ENCODE measurements around the gene MUSTN1. TPM values are rescaled to one million over a fixed set of nuclear protein-coding genes. Genes with fewer than 3 reads are reported as not detected.
A peak's percentile ranks its signal among the peaks of the same experiment; 100 is the strongest.

MUSTN1 gene
- total RNA-seq, 1 donor from 2014 or later: 2.0 TPM

- TF ChIP-seq CTCF (IDR thresholded peaks at IDR 0.05): no peak
- Mint-ChIP-seq H3K36me3 (ENCODE audit: unreplicated experiment) (no peaks in the 10 kb centered on the region), H3K4me3 (ENCODE audit: unreplicated experiment) (no peak overlapping the region), H3K27me3 (ENCODE audit: unreplicated experiment) (no peaks in the 10 kb centered on the region), H3K4me1 (ENCODE audit: unreplicated experiment) (peaks cover 16% of the 10 kb centered on the region), H3K27ac (ENCODE audit: unreplicated experiment) (no peak overlapping the region), H3K9me3 (ENCODE audit: unreplicated experiment) (no peaks in the 10 kb centered on the region)
- DNase-seq (ENCODE audit: extremely low spot score, unreplicated experiment): no peak
Observed at GRCh38 chr3:52800079-52800478, 34.7 kb downstream of the MUSTN1 start.

GRCh38 chr3:52798978-52799476, 35.8 kb downstream of the MUSTN1 start:
- Mint-ChIP-seq H3K27me3 (ENCODE audit: unreplicated experiment) (no peaks in the 10 kb centered on the region), H3K27ac (ENCODE audit: unreplicated experiment) (no peak overlapping the region), H3K4me1 (ENCODE audit: unreplicated experiment) (peaks cover 24% of the 10 kb centered on the region), H3K36me3 (ENCODE audit: unreplicated experiment) (no peaks in the 10 kb centered on the region), H3K9me3 (ENCODE audit: unreplicated experiment) (no peaks in the 10 kb centered on the region), H3K4me3 (ENCODE audit: unreplicated experiment) (no peak overlapping the region)
- TF ChIP-seq CTCF (IDR thresholded peaks at IDR 0.05): peak; percentile 40
- DNase-seq (ENCODE audit: extremely low spot score, unreplicated experiment): no peak

GRCh38 chr3:52798376-52798977, 36.3 kb downstream of the MUSTN1 start:
- Mint-ChIP-seq H3K9me3 (ENCODE audit: unreplicated experiment) (no peaks in the 10 kb centered on the region), H3K27ac (ENCODE audit: unreplicated experiment) (no peak overlapping the region), H3K4me3 (ENCODE audit: unreplicated experiment) (no peak overlapping the region), H3K27me3 (ENCODE audit: unreplicated experiment) (no peaks in the 10 kb centered on the region), H3K4me1 (ENCODE audit: unreplicated experiment) (peaks cover 25% of the 10 kb centered on the region), H3K36me3 (ENCODE audit: unreplicated experiment) (no peaks in the 10 kb centered on the region)
- no peak for TF ChIP-seq CTCF (IDR thresholded peaks at IDR 0.05)
- no peak for DNase-seq (ENCODE audit: extremely low spot score, unreplicated experiment)

- Mint-ChIP-seq H3K4me3 (ENCODE audit: unreplicated experiment) (no peak overlapping the region), H3K9me3 (ENCODE audit: unreplicated experiment) (no peaks in the 10 kb centered on the region), H3K27me3 (ENCODE audit: unreplicated experiment) (no peaks in the 10 kb centered on the region), H3K27ac (ENCODE audit: unreplicated experiment) (no peak overlapping the region), H3K36me3 (ENCODE audit: unreplicated experiment) (no peaks in the 10 kb centered on the region), H3K4me1 (ENCODE audit: unreplicated experiment) (peaks cover 12% of the 10 kb centered on the region)
- DNase-seq (ENCODE audit: extremely low spot score, unreplicated experiment): no peak
- no peak for TF ChIP-seq CTCF (IDR thresholded peaks at IDR 0.05)
Observed at GRCh38 chr3:52796411-52796810, 38.4 kb downstream of the MUSTN1 start.

- H3K4me1 Mint-ChIP-seq (ENCODE audit: unreplicated experiment): peaks cover 12% of the 10 kb centered on the region
- H3K4me3 Mint-ChIP-seq (ENCODE audit: unreplicated experiment): no peak overlapping the region
- no peak for DNase-seq (ENCODE audit: extremely low spot score, unreplicated experiment)
- no peak overlapping the region for H3K27ac Mint-ChIP-seq (ENCODE audit: unreplicated experiment)
- no peak for TF ChIP-seq CTCF (IDR thresholded peaks at IDR 0.05)
- no peaks in the 10 kb centered on the region for H3K9me3 Mint-ChIP-seq (ENCODE audit: unreplicated experiment)
- H3K27me3 Mint-ChIP-seq (ENCODE audit: unreplicated experiment): no peaks in the 10 kb centered on the region
- no peaks in the 10 kb centered on the region for H3K36me3 Mint-ChIP-seq (ENCODE audit: unreplicated experiment)
Observed at GRCh38 chr3:52795298-52795900, 39.4 kb downstream of the MUSTN1 start.

Measured in osteocyte (in vitro differentiated cells).